ENCODE results near the gene ARRB2.

The ARRB2 gene

DNA sequence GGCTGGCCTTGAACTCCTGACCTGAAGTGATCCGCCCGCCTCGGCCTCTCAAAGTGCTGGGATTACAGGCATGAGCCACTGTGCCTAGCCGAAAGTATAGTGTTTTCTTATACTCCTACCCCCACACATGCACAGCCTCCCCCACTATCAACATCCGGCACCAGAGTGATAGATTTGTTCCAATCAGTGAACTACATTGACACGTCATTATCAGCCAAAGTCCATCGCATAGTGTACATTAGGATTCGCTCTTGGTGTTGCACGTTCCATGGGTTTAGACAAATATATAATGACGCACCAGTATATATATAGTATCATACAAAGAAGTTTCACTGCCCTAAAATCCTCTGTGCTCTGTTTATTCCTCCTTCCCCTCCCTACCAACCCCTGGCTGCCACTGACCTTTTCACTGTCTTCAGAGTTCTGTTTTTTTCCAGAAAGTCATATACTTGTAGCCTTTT lies 49.4 kb downstream of the ARRB2 start:
- no peaks in the 10 kb centered on the region for H4K20me1 ChIP-seq (ENCODE audit: low read depth, low read length)
- TF ChIP-seq EZH2phosphoT487 (conservative IDR thresholded peaks at IDR 0.05; ENCODE audit: low read length) = no peak
- TF ChIP-seq, protein P1, sequence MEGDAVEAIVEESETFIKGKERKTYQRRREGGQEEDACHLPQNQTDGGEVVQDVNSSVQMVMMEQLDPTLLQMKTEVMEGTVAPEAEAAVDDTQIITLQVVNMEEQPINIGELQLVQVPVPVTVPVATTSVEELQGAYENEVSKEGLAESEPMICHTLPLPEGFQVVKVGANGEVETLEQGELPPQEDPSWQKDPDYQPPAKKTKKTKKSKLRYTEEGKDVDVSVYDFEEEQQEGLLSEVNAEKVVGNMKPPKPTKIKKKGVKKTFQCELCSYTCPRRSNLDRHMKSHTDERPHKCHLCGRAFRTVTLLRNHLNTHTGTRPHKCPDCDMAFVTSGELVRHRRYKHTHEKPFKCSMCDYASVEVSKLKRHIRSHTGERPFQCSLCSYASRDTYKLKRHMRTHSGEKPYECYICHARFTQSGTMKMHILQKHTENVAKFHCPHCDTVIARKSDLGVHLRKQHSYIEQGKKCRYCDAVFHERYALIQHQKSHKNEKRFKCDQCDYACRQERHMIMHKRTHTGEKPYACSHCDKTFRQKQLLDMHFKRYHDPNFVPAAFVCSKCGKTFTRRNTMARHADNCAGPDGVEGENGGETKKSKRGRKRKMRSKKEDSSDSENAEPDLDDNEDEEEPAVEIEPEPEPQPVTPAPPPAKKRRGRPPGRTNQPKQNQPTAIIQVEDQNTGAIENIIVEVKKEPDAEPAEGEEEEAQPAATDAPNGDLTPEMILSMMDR (IDR thresholded peaks at IDR 0.05; ENCODE audit: insufficient read depth, low read length, poor library complexity, severe bottlenecking) = no peak
- no peaks in the 10 kb centered on the region for H3K9me3 ChIP-seq (ENCODE audit: insufficient read depth, low read length)
- H3K9ac ChIP-seq (ENCODE audit: low read length) = no peak overlapping the region
- no peaks in the 10 kb centered on the region for H3K79me2 ChIP-seq (ENCODE audit: insufficient read depth, low read length)
- no peak overlapping the region for H3K27ac ChIP-seq (ENCODE audit: low read depth, low read length)
- H3K4me3 ChIP-seq (ENCODE audit: insufficient read depth, low read length, poor library complexity, severe bottlenecking) = no peak overlapping the region
- H3F3A ChIP-seq (ENCODE audit: insufficient read depth) = no peaks in the 10 kb centered on the region
- H3K27me3 ChIP-seq (ENCODE audit: low read length) = no peaks in the 10 kb centered on the region
- H2AFZ ChIP-seq (ENCODE audit: low read depth, low read length, severe bottlenecking) = no peak overlapping the region
- no peaks in the 10 kb centered on the region for H3K36me3 ChIP-seq (ENCODE audit: low read length)
- H3K4me2 ChIP-seq (ENCODE audit: low read depth, low read length, poor library complexity, severe bottlenecking) = no peak overlapping the region
- no peaks in the 10 kb centered on the region for H3K9me2 ChIP-seq (replicated peaks; ENCODE audit: insufficient read depth, low read length)

DNA sequence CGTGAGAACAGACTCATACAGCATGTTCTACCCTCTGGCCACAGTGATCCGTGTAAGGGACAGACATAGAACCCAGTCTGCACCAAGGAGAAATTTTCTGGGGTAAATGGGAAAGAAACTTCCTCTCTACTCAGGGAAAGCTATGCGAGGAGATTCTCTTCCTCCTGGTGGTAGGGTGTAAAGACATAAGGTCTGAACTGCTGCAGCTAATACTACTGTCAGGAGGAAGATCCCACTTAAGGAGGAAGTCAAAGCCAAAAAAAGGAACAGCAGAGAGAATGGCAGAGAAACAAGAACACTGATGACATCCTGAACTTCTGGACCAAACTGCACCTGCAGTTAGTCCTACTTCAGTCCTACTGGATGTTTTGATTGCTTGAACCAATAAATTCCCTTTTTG lies 54.2 kb downstream of the ARRB2 start:
- H3K27me3 ChIP-seq (ENCODE audit: low read length) = no peaks in the 10 kb centered on the region
- no peak overlapping the region for H3K4me3 ChIP-seq (ENCODE audit: insufficient read depth, low read length, poor library complexity, severe bottlenecking)
- no peaks in the 10 kb centered on the region for H3F3A ChIP-seq (ENCODE audit: insufficient read depth)
- TF ChIP-seq, protein P1 (IDR thresholded peaks at IDR 0.05; ENCODE audit: insufficient read depth, low read length, poor library complexity, severe bottlenecking) = no peak
- TF ChIP-seq EZH2phosphoT487 (conservative IDR thresholded peaks at IDR 0.05; ENCODE audit: low read length) = no peak
- no peaks in the 10 kb centered on the region for H3K9me2 ChIP-seq (replicated peaks; ENCODE audit: insufficient read depth, low read length)
- no peak overlapping the region for H3K27ac ChIP-seq (ENCODE audit: low read depth, low read length)
- no peaks in the 10 kb centered on the region for H3K36me3 ChIP-seq (ENCODE audit: low read length)
- H3K9ac ChIP-seq (ENCODE audit: low read length) = no peak overlapping the region
- H3K4me2 ChIP-seq (ENCODE audit: low read depth, low read length, poor library complexity, severe bottlenecking) = no peak overlapping the region
- no peaks in the 10 kb centered on the region for H4K20me1 ChIP-seq (ENCODE audit: low read depth, low read length)
- no peaks in the 10 kb centered on the region for H3K9me3 ChIP-seq (ENCODE audit: insufficient read depth, low read length)
- H2AFZ ChIP-seq (ENCODE audit: low read depth, low read length, severe bottlenecking) = no peak overlapping the region
- no peaks in the 10 kb centered on the region for H3K79me2 ChIP-seq (ENCODE audit: insufficient read depth, low read length)

DNA sequence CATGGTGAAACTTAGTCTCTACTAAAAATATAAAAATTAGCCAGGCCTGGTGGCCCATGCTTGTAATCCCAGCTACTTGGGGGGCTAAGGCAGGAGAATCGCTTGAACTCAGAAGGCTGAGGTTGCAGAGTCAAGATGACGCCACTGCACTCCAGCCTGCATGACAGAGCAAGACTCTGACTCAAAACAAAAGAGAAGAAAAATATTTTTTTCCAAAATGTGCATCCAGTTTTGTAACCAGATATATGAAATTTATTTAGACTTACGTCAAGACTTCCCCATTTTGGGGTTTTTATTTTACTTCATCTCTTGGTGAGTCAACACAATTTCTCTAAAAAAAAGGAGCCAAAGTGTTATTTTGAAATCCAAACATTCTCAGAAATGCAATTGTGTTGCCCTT lies 55.8 kb downstream of the ARRB2 start:
- H2AFZ ChIP-seq (ENCODE audit: low read depth, low read length, severe bottlenecking) = no peak overlapping the region
- H4K20me1 ChIP-seq (ENCODE audit: low read depth, low read length) = no peaks in the 10 kb centered on the region
- H3K79me2 ChIP-seq (ENCODE audit: insufficient read depth, low read length) = no peaks in the 10 kb centered on the region
- no peaks in the 10 kb centered on the region for H3K9me3 ChIP-seq (ENCODE audit: insufficient read depth, low read length)
- no peak overlapping the region for H3K4me2 ChIP-seq (ENCODE audit: low read depth, low read length, poor library complexity, severe bottlenecking)
- no peak overlapping the region for H3K4me3 ChIP-seq (ENCODE audit: insufficient read depth, low read length, poor library complexity, severe bottlenecking)
- H3F3A ChIP-seq (ENCODE audit: insufficient read depth) = no peaks in the 10 kb centered on the region
- H3K36me3 ChIP-seq (ENCODE audit: low read length) = no peaks in the 10 kb centered on the region
- TF ChIP-seq, protein P1 (IDR thresholded peaks at IDR 0.05; ENCODE audit: insufficient read depth, low read length, poor library complexity, severe bottlenecking) = no peak
- TF ChIP-seq EZH2phosphoT487 (conservative IDR thresholded peaks at IDR 0.05; ENCODE audit: low read length) = no peak
- H3K27me3 ChIP-seq (ENCODE audit: low read length) = no peaks in the 10 kb centered on the region
- no peak overlapping the region for H3K27ac ChIP-seq (ENCODE audit: low read depth, low read length)
- no peak overlapping the region for H3K9ac ChIP-seq (ENCODE audit: low read length)
- H3K9me2 ChIP-seq (replicated peaks; ENCODE audit: insufficient read depth, low read length) = no peaks in the 10 kb centered on the region
